Left lung (tissue), 14 donors: ENCODE results near the gene ZMYM4. TPM values are rescaled to one million over a fixed set of nuclear protein-coding genes. Genes with fewer than 3 reads are reported as not detected.

Experiments
- ATAC-seq: fragments of 200-7000 bp; cut with Tn5 transposase; one replicate; pipeline ENCODE4 v1.9.1; 2020; ENCODE audit warnings: moderate library complexity
- DNase-seq, 4 donors: peaks; one replicate each; pipeline ENCODE4 v3.0.0-alpha.2; 2013 to 2020
- H3K27ac ChIP-seq, 2 donors: fragments of 200-600 bp; sonication (generic) in 1 of 2; one replicate each; pipeline versions ENCODE4 v1.5.0 to v1.8.0; 2020 to 2021
- H3K27me3 ChIP-seq, 2 donors: fragments of 200-600 bp; sonication (generic) in 1 of 2; one replicate each; pipeline versions ENCODE4 v1.5.0 to v1.8.0; 2020 to 2021
- H3K36me3 ChIP-seq, 2 donors: fragments of 200-600 bp; sonication (generic) in 1 of 2; one replicate each; pipeline versions ENCODE4 v1.5.0 to v1.8.0; 2020 to 2021
- H3K4me1 ChIP-seq, 2 donors: fragments of 200-600 bp; one replicate each; pipeline ENCODE4 v1.8.0; 2021
- H3K4me3 ChIP-seq, 2 donors: fragments of 200-600 bp; sonication (generic) in 1 of 2; one replicate each; pipeline versions ENCODE4 v1.5.0 to v1.8.0; 2020 to 2021; ENCODE audit warnings: mild to moderate bottlenecking in 1 of 2
- H3K9me3 ChIP-seq, 2 donors: fragments of 200-600 bp; sonication (generic) in 1 of 2; one replicate each; pipeline versions ENCODE4 v1.5.0 to v1.8.0; 2020 to 2021
- intact Hi-C, 2 donors: fragments of 100-400 bp; cut with DNase I; formaldehyde crosslinking; loops; one replicate each; pipeline versions ENCODE4 v1.11.2 to v1.14.2; 2022
- long read RNA-seq, 12 donors: library from polyadenylated mRNA in 2 of 12; unstranded in 2 of 12; transcript quantifications; one replicate each; pipeline ENCODE4 v2.0.0 and lab custom pipeline, GENCODE V29; 2019 to 2026
- polyA plus RNA-seq, 6 donors: library from polyadenylated mRNA; unstranded; fragments of 120-200 nt; gene quantifications; one replicate each; pipeline ENCODE4 v1.2.1, GENCODE V29; 2013; ENCODE audit not compliant: insufficient read length in 6 of 6
- total RNA-seq, 2 donors: library from RNA; stranded (reverse); fragmentation: NEBNext Ultra II Directional; extraction: Animal tissue kit (Norgen Biotek cat#: 25700); gene quantifications; one replicate each; pipeline ENCODE4 v1.2.1, GENCODE V29; 2021
- TF ChIP-seq, protein P1 (sequence below), 2 donors: fragments of 200-600 bp; sonication (generic) in 1 of 2; IDR thresholded peaks; one replicate each; pipeline versions ENCODE4 v1.5.0 to v1.8.0; 2021; ENCODE audit warnings: antibody characterized with exemption in 2 of 2
- donor health status: DM: no; HTN: yes; CAD: no.
- donor health status: DM: no; HTN: no; CAD: no.

Gene ZMYM4
- total RNA-seq: 10 to 100 TPM; 47.7 to 51.5 TPM
- polyA plus RNA-seq: 10 to 100 TPM; 64.5 to 75.4 (median 68.5) TPM
- long read RNA-seq, donor 1, partial matches to known transcripts: 68 of 69 reads
- long read RNA-seq, donor 1, other reads (novel, unspliced or antisense): 0 of 69 reads
- long read RNA-seq, donor 2, partial matches to known transcripts: 5 of 8 reads
- long read RNA-seq, donor 2, other reads (novel, unspliced or antisense): 0 of 8 reads
- long read RNA-seq, donor 3, partial matches to known transcripts: 0 of 3 reads
- long read RNA-seq, donor 3, other reads (novel, unspliced or antisense): 0 of 3 reads
- long read RNA-seq, donor 4, partial matches to known transcripts: 1 of 3 reads
- long read RNA-seq, donor 4, other reads (novel, unspliced or antisense): 2 of 3 reads
- long read RNA-seq, donor 5, partial matches to known transcripts: 0 of 1 reads
- long read RNA-seq, donor 5, other reads (novel, unspliced or antisense): 0 of 1 reads
- long read RNA-seq, donor 6, partial matches to known transcripts: 0 of 1 reads
- long read RNA-seq, donor 6, other reads (novel, unspliced or antisense): 0 of 1 reads
- long read RNA-seq, donor 7, partial matches to known transcripts: 19 of 19 reads
- long read RNA-seq, donor 7, other reads (novel, unspliced or antisense): 0 of 19 reads
- long read RNA-seq, donor 8, partial matches to known transcripts: 144 of 144 reads
- long read RNA-seq, donor 8, other reads (novel, unspliced or antisense): 0 of 144 reads
- long read RNA-seq, donor 9: 0 reads
- long read RNA-seq, donor 10, partial matches to known transcripts: 2 of 4 reads
- long read RNA-seq, donor 10, other reads (novel, unspliced or antisense): 1 of 4 reads
- long read RNA-seq, donor 11, partial matches to known transcripts: 49 of 55 reads
- long read RNA-seq, donor 11, other reads (novel, unspliced or antisense): 5 of 55 reads
- long read RNA-seq, donor 12, full-length matches to known transcripts: 1 of 16 reads
- long read RNA-seq, donor 12, partial matches to known transcripts: 15 of 16 reads
- long read RNA-seq, donor 12, other reads (novel, unspliced or antisense): 0 of 16 reads

DNA sequence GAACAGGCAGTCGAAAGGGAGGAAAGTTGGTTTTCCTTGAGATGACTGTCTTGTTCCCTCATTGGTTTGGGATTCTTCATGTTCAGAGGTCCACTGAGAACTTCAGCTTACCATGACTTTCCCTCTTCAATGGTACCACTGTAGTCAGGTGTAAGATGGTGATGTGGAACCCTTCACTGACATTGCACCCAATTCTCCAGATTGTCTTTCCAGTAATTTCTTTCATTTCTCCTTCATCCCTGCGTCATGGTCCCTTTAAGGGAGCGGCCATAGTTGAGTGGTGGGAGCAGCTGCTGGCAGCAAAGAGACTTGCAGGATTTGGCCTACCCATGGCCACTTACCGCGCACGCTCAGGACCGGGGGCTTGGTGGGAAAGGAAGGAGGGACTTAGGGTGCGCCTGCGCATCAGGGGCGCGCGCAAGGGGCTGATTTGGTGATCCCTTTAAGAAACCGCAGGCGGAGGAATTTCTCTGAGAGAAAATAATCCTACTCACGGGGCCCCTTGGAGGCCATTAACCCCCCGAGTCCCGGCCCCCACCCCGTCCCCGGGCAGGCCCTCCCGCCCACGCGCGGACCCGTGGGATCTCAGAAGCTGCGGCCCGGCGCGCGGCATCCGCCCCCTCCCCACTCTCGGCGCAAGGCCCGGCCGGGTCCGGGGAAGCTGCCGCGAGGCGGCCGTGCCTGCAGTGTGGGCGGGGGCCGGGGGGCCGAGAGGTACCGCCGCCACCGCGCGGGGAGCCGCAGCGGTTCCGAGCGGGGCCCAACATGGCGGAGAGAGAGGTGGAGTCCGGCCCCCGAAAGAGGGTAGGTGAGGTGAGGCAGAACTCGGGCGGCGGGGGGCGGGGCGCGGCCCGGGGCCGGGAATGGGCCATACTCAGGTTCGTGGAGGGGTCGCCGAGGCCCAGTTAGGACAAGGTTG lies at the start of gene ZMYM4:
Gene ZMYM4 (plus strand): TSS at position 428 of the 919 bp plus-strand sequence. CDS start 338 bp downstream, at position 766.
- Histone ChIP-seq H3K9me3 (no peaks in the 10 kb centered on the region), H3K27me3 (no peaks in the 10 kb centered on the region), H3K36me3 (no peaks in the 10 kb centered on the region), H3K27ac (peak within 1 kb of the TSS; percentile 82 to 87), H3K4me3 (peak within 1 kb of the TSS; percentile 72 to 76), H3K4me1 (peaks cover 0 to 25% of the 10 kb centered on the region in 2 donors)
- TF ChIP-seq, protein P1, sequence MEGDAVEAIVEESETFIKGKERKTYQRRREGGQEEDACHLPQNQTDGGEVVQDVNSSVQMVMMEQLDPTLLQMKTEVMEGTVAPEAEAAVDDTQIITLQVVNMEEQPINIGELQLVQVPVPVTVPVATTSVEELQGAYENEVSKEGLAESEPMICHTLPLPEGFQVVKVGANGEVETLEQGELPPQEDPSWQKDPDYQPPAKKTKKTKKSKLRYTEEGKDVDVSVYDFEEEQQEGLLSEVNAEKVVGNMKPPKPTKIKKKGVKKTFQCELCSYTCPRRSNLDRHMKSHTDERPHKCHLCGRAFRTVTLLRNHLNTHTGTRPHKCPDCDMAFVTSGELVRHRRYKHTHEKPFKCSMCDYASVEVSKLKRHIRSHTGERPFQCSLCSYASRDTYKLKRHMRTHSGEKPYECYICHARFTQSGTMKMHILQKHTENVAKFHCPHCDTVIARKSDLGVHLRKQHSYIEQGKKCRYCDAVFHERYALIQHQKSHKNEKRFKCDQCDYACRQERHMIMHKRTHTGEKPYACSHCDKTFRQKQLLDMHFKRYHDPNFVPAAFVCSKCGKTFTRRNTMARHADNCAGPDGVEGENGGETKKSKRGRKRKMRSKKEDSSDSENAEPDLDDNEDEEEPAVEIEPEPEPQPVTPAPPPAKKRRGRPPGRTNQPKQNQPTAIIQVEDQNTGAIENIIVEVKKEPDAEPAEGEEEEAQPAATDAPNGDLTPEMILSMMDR (IDR thresholded peaks at IDR 0.05): peak in 1 of 2 donors; percentile 18
- DNase-seq (peak; percentile 88 to 97 (median 94)), ATAC-seq (peak; percentile 93)
- intact Hi-C loops: no loop called here

DNA sequence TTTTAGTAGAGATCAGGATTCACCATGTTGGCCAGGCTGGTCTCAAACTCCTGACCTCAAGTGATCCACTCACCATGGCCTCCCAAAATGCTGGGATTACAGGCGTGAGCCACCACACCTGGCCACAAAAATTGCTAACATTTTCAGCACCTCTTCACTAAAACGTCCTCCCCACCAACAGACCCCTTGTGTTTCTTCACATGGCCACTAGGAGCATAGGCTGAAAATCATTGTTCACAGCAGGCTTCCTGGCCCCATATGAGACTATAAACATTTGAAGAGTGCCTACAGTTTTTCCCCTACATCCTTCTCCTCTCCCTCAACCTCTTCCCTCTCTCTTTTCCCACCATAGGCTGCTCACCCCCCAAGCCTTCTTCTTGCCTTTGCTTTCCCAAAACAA lies 47.5 kb upstream of the ZMYM4 start:
- Histone ChIP-seq H3K27me3 (no peaks in the 10 kb centered on the region), H3K36me3 (no peaks in the 10 kb centered on the region), H3K4me3 (no peak overlapping the region), H3K27ac (no peak overlapping the region), H3K9me3 (no peaks in the 10 kb centered on the region), H3K4me1 (no peaks in the 10 kb centered on the region)
- intact Hi-C loops: no loop called here
- TF ChIP-seq, protein P1 (IDR thresholded peaks at IDR 0.05): no peak
- ATAC-seq (no peak), DNase-seq (no peak)

DNA sequence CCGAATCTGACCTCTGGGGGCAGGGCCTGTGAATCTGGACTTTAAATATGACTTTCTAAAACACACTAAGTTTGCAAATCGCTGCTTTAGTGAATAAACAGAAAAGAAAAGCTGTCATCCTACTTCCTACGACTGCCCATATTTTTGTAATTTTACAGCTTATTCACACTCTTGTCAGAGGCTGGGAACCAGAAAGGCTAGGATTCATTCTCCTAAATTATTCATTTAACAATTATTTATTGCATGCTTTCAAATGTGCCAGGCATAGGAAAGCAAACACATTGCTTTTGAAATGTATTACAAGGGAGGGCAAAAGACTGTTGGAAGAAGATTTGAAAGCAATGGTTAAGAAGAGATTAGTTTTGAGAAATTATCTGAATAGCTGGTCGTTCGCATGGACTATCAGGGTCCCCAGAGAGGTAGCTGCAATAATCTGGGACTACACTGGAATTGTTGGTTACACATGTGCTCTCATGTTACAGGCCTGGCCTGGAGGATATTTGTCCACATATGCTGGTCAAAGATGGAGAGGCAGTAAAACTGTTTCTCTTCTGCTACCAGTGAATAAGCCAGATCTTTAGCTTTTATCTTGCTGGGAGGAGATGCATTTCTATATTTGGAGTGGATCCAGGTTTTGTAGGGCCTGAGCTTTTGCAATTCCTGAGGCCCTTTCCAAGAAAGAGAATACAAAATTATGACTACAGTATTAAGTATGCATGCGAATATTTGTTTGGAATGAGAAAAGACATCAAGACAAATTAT lies 46.0 kb upstream of the ZMYM4 start:
- Histone ChIP-seq H3K4me3 (no peak overlapping the region), H3K9me3 (no peaks in the 10 kb centered on the region), H3K27me3 (no peaks in the 10 kb centered on the region), H3K4me1 (no peaks in the 10 kb centered on the region), H3K27ac (no peak overlapping the region), H3K36me3 (no peaks in the 10 kb centered on the region)
- ATAC-seq (peak; percentile 41), DNase-seq (peak in 2 of 4 donors; percentile 64 to 74)
- intact Hi-C loops: no loop called here
- TF ChIP-seq, protein P1 (IDR thresholded peaks at IDR 0.05): no peak

DNA sequence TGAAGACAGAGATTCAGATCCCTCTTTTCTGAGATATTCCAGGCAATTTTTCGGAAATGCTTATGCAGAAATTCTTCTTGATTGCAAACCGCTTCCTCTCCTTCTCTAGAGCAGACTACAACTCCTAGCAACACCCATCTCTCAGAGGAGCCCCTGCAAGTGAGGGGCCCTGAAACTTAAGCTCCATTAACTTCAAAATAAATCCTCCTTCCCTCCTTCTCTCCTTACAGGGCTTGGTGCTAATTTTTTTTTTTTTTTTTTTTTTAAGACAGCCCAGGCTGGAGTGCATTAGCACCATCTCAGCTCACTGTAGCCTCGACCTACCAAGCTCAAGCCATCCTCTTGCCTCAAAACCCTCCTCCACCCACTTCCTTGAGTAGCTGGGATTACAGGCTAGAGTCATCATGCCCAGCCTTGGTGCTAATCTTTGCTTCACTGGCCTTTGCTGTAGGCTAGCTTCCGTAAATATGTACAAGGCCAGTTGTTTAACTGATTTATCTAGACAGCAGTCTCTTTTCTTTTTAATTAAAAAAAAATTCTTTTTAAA lies 45.4 kb upstream of the ZMYM4 start:
- Histone ChIP-seq H3K9me3 (no peaks in the 10 kb centered on the region), H3K36me3 (no peaks in the 10 kb centered on the region), H3K27me3 (no peaks in the 10 kb centered on the region), H3K27ac (no peak overlapping the region), H3K4me3 (no peak overlapping the region), H3K4me1 (no peaks in the 10 kb centered on the region)
- intact Hi-C loops: no loop called here
- no peak for DNase-seq
- TF ChIP-seq, protein P1 (IDR thresholded peaks at IDR 0.05): no peak
- ATAC-seq: no peak
